Liver (tissue), 9 donors: ENCODE measurements around the gene PSMD14. TPM values are rescaled to one million over a fixed set of nuclear protein-coding genes. Genes with fewer than 3 reads are reported as not detected.
A peak's percentile ranks its signal among the peaks of the same experiment; 100 is the strongest.

ENCODE experiments used
- DNase-seq: peaks from one replicate; pipeline ENCODE4 v3.0.0-alpha.2; 2017; ENCODE audit warnings: low spot score
- H3K27ac ChIP-seq, 2 donors: one replicate each; pipeline ENCODE4 v1.7.0; 2013; ENCODE audit warnings: inconsistent platforms in 2 of 2, low read length in 2 of 2, control low read depth in 1 of 2, low read depth in 1 of 2, mild to moderate bottlenecking in 1 of 2
- H3K27me3 ChIP-seq, 4 donors: one replicate each; pipeline versions ENCODE4 v1.6.1 to v1.7.0; 2013; ENCODE audit warnings: low read length in 3 of 4, inconsistent platforms in 1 of 4, mild to moderate bottlenecking in 1 of 4, moderate library complexity in 1 of 4; ENCODE audit not compliant: control insufficient read depth in 4 of 4, insufficient read depth in 4 of 4
- H3K36me3 ChIP-seq, 4 donors: one replicate each; pipeline versions ENCODE4 v1.6.1 to v1.7.0; 2013; ENCODE audit warnings: low read length in 3 of 4, mild to moderate bottlenecking in 3 of 4, low read depth in 1 of 4, moderate library complexity in 1 of 4; ENCODE audit not compliant: control insufficient read depth in 4 of 4, insufficient read depth in 3 of 4
- H3K4me1 ChIP-seq, 4 donors: one replicate each; pipeline versions ENCODE4 v1.6.1 to v1.7.0; 2013; ENCODE audit warnings: low read length in 3 of 4, mild to moderate bottlenecking in 3 of 4, moderate library complexity in 1 of 4; ENCODE audit not compliant: control insufficient read depth in 4 of 4, insufficient read depth in 4 of 4
- H3K4me3 ChIP-seq, 3 donors: one replicate each; pipeline versions ENCODE4 v1.6.1 to v1.7.0; 2013; ENCODE audit warnings: low read length in 3 of 3, control low read depth in 1 of 3, low read depth in 1 of 3, mild to moderate bottlenecking in 1 of 3
- H3K9ac ChIP-seq, 2 donors: one replicate each; pipeline ENCODE4 v1.7.0; 2013; ENCODE audit warnings: low read length in 2 of 2, mild to moderate bottlenecking in 2 of 2, moderate library complexity in 2 of 2, control low read depth in 1 of 2, low read depth in 1 of 2
- H3K9me3 ChIP-seq, 4 donors: one replicate each; pipeline versions ENCODE4 v1.6.1 to v1.7.0; 2013; ENCODE audit warnings: low read length in 3 of 4; ENCODE audit not compliant: control insufficient read depth in 4 of 4
- EGR1 ChIP-seq, 2 donors: IDR thresholded peaks; 2 replicates each; pipeline ENCODE4 v1.6.1; 2016 to 2018; ENCODE audit warnings: antibody characterized with exemption in 2 of 2, low read depth in 2 of 2
- FOXA1 ChIP-seq: IDR thresholded peaks from 2 replicates; pipeline ENCODE4 v1.6.1; 2016; ENCODE audit warnings: antibody characterized with exemption
- FOXA2 ChIP-seq: IDR thresholded peaks from 2 replicates; pipeline ENCODE4 v1.6.1; 2016; ENCODE audit warnings: antibody characterized with exemption
- GABPA ChIP-seq, 2 donors: IDR thresholded peaks in 1 of 2; conservative IDR thresholded peaks in 1 of 2; 2 replicates each; pipeline ENCODE4 v1.6.1; 2016; ENCODE audit warnings: antibody characterized with exemption in 2 of 2, mild to moderate bottlenecking in 1 of 2, moderate library complexity in 1 of 2
- HNF4A ChIP-seq, 2 donors: conservative IDR thresholded peaks; 2 replicates each; pipeline ENCODE4 v1.6.1; 2016; ENCODE audit warnings: antibody characterized with exemption in 2 of 2, mild to moderate bottlenecking in 2 of 2
- HNF4G ChIP-seq: IDR thresholded peaks from 2 replicates; pipeline ENCODE4 v1.6.1; 2016; ENCODE audit warnings: antibody characterized with exemption
- JUND ChIP-seq, 2 donors: IDR thresholded peaks; 2 replicates each; pipeline ENCODE4 v1.6.1; 2016; ENCODE audit warnings: antibody characterized with exemption in 2 of 2
- NR2F2 ChIP-seq: IDR thresholded peaks from 2 replicates; pipeline ENCODE4 v1.6.1; 2016; ENCODE audit warnings: antibody characterized with exemption
- RAD21 ChIP-seq, 2 donors: IDR thresholded peaks; 2 replicates each; pipeline ENCODE4 v1.6.1; 2016; ENCODE audit warnings: antibody characterized with exemption in 2 of 2, mild to moderate bottlenecking in 2 of 2
- REST ChIP-seq: IDR thresholded peaks from 2 replicates; pipeline ENCODE4 v1.6.1; 2016; ENCODE audit warnings: antibody characterized with exemption, mild to moderate bottlenecking
- RXRA ChIP-seq, 2 donors: IDR thresholded peaks; 2 replicates each; pipeline ENCODE4 v1.6.1; 2017 to 2018; ENCODE audit warnings: antibody characterized with exemption in 2 of 2, mild to moderate bottlenecking in 1 of 2
- SP1 ChIP-seq: IDR thresholded peaks from 2 replicates; pipeline ENCODE4 v1.6.1; 2018; ENCODE audit warnings: antibody characterized with exemption, mild to moderate bottlenecking
- TAF1 ChIP-seq: conservative IDR thresholded peaks from 2 replicates; pipeline ENCODE4 v1.6.1; 2016; ENCODE audit warnings: antibody characterized with exemption, mild to moderate bottlenecking
- YY1 ChIP-seq: IDR thresholded peaks from 2 replicates; pipeline ENCODE4 v1.6.1; 2016; ENCODE audit warnings: antibody characterized with exemption, mild to moderate bottlenecking
- ZBTB33 ChIP-seq: IDR thresholded peaks from 2 replicates; pipeline ENCODE4 v1.6.1; 2016; ENCODE audit warnings: antibody characterized with exemption
- WGBS: extraction: QIAGEN DNeasy Blood & Tissue Kit; methylation state at CpG from one replicate; pipeline ENCODE4 v1.1.7; 2013; 5-methylcytosine and 5-hydroxymethylcytosine counted together
- polyA plus RNA-seq, 2 donors: library from polyadenylated mRNA; stranded (reverse) in 1 of 2; unstranded in 1 of 2; fragments of 200-250 nt in 1 of 2; fragments of >200 nt in 1 of 2; fragmentation: Nextera tagmentation in 1 of 2; extraction: Ambion mirVana in 1 of 2; gene quantifications; one replicate each; pipeline versions ENCODE4 v1.2.1 to v1.2.3, GENCODE V29; 2013 to 2015
- total RNA-seq, 2 donors: library from RNA; depleted of rRNA; stranded (reverse); fragments of >200 nt; gene quantifications; one replicate each; pipeline ENCODE4 v1.2.3, GENCODE V29; 2014
- TF ChIP-seq, protein P1 (sequence below): IDR thresholded peaks from 2 replicates; pipeline ENCODE4 v1.6.1; 2016; ENCODE audit warnings: antibody characterized with exemption
- TF ChIP-seq, protein P2 (sequence below): IDR thresholded peaks from 2 replicates; pipeline ENCODE4 v1.6.1; 2016; ENCODE audit warnings: antibody characterized with exemption
- donor health status: healthy.
- donor health status: healthy.
- donor health status: healthy.
- donor health status: healthy.
- donor health status: healthy.

PSMD14 gene
- total and polyA plus RNA-seq, 4 donors: 32.0 to 37.9 (median 33.7) TPM

GRCh38 chr2:161422816-161423403 lies 114.7 kb downstream of the PSMD14 start:
- 18% methylated on average over 11 of the region's 11 CpGs for WGBS
- H3K27ac ChIP-seq: no peak overlapping the region
- no peak for DNase-seq
- H3K27me3 ChIP-seq: peaks cover 1 to 47% (median 27%) of the 10 kb centered on the region in 4 donors
- TF ChIP-seq SP1 (no peak), HNF4A (conservative IDR thresholded peaks at IDR 0.05) (no peak), TAF1 (no peak), HNF4G (no peak), GABPA (IDR thresholded peaks at IDR 0.05 in 1 of 2, conservative IDR thresholded peaks at IDR 0.05 in 1 of 2) (no peak), RAD21 (IDR thresholded peaks at IDR 0.05) (no peak), JUND (IDR thresholded peaks at IDR 0.05) (no peak), YY1 (no peak), RXRA (IDR thresholded peaks at IDR 0.05) (no peak), FOXA2 (no peak), ZBTB33 (no peak), EGR1 (IDR thresholded peaks at IDR 0.05; ENCODE audit: low read depth in 2 of 2) (no peak), FOXA1 (no peak), NR2F2 (no peak), REST (no peak)
- TF ChIP-seq, protein P1, sequence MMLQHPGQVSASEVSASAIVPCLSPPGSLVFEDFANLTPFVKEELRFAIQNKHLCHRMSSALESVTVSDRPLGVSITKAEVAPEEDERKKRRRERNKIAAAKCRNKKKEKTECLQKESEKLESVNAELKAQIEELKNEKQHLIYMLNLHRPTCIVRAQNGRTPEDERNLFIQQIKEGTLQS: no peak
- TF ChIP-seq, protein P2, sequence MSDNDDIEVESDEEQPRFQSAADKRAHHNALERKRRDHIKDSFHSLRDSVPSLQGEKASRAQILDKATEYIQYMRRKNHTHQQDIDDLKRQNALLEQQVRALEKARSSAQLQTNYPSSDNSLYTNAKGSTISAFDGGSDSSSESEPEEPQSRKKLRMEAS: no peak
- H3K36me3 ChIP-seq: no peaks in the 10 kb centered on the region
- H3K9ac ChIP-seq: no peak overlapping the region
- peaks cover 11 to 19% (median 14%) of the 10 kb centered on the region in 4 donors for H3K4me1 ChIP-seq
- H3K9me3 ChIP-seq: peaks cover 1 to 19% (median 3%) of the 10 kb centered on the region in 4 donors
- H3K4me3 ChIP-seq: peak overlapping the region in 1 of 3 donors; percentile 35
